HFFc6 (cell line): Measurements from ENCODE around the gene CCL3. TPM values are rescaled to one million over a fixed set of nuclear protein-coding genes. Genes with fewer than 3 reads are reported as not detected.
"Not testable (repeated sequence)": the region's sequence is repeated elsewhere in the genome, so short reads cannot be mapped to it uniquely, and the experiment has no call there.

Experiments
- DNase-seq: peaks from one replicate; pipeline ENCODE4 v3.0.0-alpha.2; 2018
- H3K27ac Mint-ChIP-seq: 2 replicates; pipeline ENCODE4 v1.8.0; 2020; ENCODE audit warnings: mild to moderate bottlenecking, mixed read lengths
- H3K27me3 Mint-ChIP-seq: 2 replicates; pipeline ENCODE4 v1.8.0; 2021; ENCODE audit warnings: mild to moderate bottlenecking, moderate library complexity, mixed read lengths; ENCODE audit not compliant: insufficient read depth
- H3K36me3 Mint-ChIP-seq: 2 replicates; pipeline ENCODE4 v1.8.0; 2021; ENCODE audit warnings: low read depth, mixed read lengths
- H3K4me1 Mint-ChIP-seq: 2 replicates; pipeline ENCODE4 v1.8.0; 2020; ENCODE audit warnings: low read depth, mixed read lengths
- H3K4me3 Mint-ChIP-seq: 2 replicates; pipeline ENCODE4 v1.8.0; 2020; ENCODE audit warnings: mild to moderate bottlenecking, moderate library complexity, mixed read lengths
- H3K9me3 Mint-ChIP-seq: 2 replicates; pipeline ENCODE4 v1.8.0; 2020; ENCODE audit warnings: mild to moderate bottlenecking, mixed read lengths
- total RNA-seq, 6 experiments: library from RNA; stranded (reverse); fragmentation: NEBNext Ultra II Directional; extraction: Animal tissue kit (Norgen Biotek cat#: 25700); gene quantifications; 2 replicates in 1 of 6; 3 replicates in 5 of 6; pipeline ENCODE4 v1.2.3, GENCODE V29; 2021
- TF ChIP-seq, protein P1 (sequence below): fragments of 200-600 bp; sonication (generic); IDR thresholded peaks from 2 replicates; pipeline ENCODE4 v1.5.0; 2021; ENCODE audit warnings: antibody characterized with exemption, mild to moderate bottlenecking

Gene CCL3
- total RNA-seq, 6 experiments from 2014 or later = not detected

DNA sequence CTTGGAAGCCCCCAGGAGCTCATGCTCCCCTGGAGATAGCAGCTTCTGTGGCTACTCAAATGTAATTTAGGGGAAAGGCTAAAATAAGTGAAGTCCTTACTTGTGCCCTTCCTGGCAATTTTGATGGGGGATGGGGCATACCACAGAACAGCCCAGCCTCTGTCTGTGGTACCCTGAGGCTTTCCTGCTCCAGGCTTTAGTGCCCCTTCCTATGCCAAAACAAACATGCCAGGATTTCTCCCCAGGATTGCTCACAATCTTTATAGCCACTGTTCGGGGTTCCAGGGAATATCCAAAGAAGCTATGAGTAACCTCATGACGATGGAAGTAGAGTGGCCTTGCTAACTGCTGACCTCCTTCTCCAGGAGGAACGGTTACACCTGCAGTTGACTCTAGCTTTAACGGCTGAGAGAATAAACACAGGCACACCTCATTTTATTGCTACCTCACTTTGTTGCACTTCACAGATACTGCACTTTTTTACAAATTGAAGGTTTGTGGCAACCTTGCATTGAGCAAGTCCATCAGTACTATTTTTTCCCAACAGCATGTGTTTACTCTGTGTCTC is 38.6 kb upstream of the CCL3 start:
- Mint-ChIP-seq H3K4me1 (no peaks in the 10 kb centered on the region), H3K27me3 (peaks cover 4% of the 10 kb centered on the region), H3K36me3 (0 out of 2 replicates have a peak, but pooled peaks cover 9% of the 10 kb centered on the region), H3K27ac (no peak overlapping the region), H3K4me3 (no peak overlapping the region), H3K9me3 (peaks cover 29% of the 10 kb centered on the region)
- TF ChIP-seq, protein P1, sequence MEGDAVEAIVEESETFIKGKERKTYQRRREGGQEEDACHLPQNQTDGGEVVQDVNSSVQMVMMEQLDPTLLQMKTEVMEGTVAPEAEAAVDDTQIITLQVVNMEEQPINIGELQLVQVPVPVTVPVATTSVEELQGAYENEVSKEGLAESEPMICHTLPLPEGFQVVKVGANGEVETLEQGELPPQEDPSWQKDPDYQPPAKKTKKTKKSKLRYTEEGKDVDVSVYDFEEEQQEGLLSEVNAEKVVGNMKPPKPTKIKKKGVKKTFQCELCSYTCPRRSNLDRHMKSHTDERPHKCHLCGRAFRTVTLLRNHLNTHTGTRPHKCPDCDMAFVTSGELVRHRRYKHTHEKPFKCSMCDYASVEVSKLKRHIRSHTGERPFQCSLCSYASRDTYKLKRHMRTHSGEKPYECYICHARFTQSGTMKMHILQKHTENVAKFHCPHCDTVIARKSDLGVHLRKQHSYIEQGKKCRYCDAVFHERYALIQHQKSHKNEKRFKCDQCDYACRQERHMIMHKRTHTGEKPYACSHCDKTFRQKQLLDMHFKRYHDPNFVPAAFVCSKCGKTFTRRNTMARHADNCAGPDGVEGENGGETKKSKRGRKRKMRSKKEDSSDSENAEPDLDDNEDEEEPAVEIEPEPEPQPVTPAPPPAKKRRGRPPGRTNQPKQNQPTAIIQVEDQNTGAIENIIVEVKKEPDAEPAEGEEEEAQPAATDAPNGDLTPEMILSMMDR = no peak
- DNase-seq = no peak

- no peak overlapping the region for H3K4me3 Mint-ChIP-seq
- H3K27ac Mint-ChIP-seq = no peak overlapping the region
- TF ChIP-seq, protein P1 = no peak
- DNase-seq = no peak
- H3K4me1 Mint-ChIP-seq = no peaks in the 10 kb centered on the region
- peaks cover 4% of the 10 kb centered on the region for H3K27me3 Mint-ChIP-seq
- H3K36me3 Mint-ChIP-seq = 0 out of 2 replicates have a peak, but pooled peaks cover 9% of the 10 kb centered on the region
- peaks cover 29% of the 10 kb centered on the region for H3K9me3 Mint-ChIP-seq
These were observed 38.0 kb upstream of the CCL3 start for GRCh38 chr17:36127911-36128310.

DNA sequence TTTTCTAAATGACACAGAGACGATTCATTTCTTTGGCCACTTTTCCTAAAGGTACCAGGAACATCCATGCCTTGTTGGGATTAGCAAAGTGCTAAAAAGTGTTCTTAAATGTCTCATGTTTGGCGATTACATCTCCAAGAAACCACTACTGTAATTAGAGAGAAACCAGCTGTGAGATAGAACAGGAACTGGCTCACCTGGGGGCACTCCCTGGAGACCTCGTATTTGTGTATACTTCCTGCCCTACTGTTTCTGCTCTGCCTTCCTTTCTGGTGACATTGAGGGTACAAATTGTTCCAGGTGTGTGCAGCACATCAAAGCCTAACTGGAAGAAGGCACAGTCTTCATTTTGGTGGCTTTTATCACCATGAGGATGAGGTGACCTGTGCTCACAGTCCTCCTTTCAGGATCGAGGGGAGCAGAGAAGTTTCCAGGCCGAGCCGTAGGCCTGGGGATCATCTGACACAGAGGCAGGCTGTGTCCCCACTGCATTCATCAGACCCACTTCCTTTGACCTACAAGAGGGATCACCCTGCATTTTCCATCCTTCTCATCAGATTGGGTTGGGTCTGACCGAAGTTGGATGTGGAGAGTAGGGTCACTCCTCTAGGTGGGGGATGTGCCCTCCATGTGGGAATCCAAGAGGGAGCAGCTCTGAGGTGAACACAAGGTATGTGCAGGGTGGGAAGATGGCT is 37.4 kb upstream of the CCL3 start:
- no peak overlapping the region for H3K27ac Mint-ChIP-seq

DNA sequence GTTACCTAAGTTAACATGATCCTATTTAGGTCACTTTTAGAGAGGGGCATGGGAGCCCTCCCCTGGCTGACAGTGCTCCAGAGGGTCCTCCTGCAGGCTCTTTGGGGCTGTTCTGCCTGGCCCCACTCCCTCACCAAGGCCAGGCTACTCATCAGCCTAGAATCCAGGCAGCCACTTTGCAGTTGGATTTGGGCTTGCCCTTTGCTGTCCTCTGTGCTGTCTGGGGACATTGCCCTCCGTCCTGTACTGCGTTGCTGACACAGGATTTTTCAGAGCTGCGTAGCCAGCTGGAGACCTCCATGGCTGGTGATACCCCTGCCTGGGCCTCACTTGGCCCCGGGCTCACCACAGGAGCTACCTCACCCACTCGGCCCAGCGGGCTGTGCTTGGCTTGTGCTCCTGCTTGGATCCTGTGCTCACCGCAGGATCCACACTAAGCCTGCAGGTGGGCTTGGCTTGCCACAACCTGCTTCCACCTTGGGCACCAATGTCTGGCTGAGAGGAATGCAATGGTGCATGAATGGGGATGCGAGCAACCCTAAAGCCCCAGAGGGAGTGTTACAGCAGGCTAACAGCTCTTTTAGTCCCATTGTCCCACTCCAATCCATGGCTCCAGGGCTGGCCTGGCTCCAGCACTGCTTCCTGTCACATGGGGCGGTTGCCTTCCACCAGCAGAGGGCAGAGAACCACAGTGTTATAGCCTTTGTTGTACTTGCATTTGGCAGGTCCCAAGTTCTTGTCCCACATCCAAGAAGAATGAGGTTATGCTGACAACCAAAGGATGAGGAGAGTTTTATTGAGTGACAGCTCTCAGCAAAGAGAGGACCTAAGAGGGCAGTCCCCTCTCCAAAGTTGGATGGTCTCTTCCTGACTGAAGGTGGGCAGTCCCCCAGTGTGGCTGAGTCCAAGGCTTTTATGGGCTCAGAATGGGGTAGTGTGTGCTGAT is 35.2 kb upstream of the CCL3 start:
- TF ChIP-seq, protein P1 = no peak
- H3K9me3 Mint-ChIP-seq = peaks cover 39% of the 10 kb centered on the region
- H3K36me3 Mint-ChIP-seq = 0 out of 2 replicates have a peak, but pooled peaks cover 9% of the 10 kb centered on the region
- no peaks in the 10 kb centered on the region for H3K4me1 Mint-ChIP-seq
- H3K4me3 Mint-ChIP-seq = no peak overlapping the region
- peaks cover 4% of the 10 kb centered on the region for H3K27me3 Mint-ChIP-seq
- no peak for DNase-seq
- no peak overlapping the region for H3K27ac Mint-ChIP-seq

More for the DNA sequence above, 37.4 kb upstream of the CCL3 start:
- no peak for DNase-seq
- TF ChIP-seq, protein P1 = no peak
- H3K27me3 Mint-ChIP-seq = peaks cover 4% of the 10 kb centered on the region
- no peaks in the 10 kb centered on the region for H3K4me1 Mint-ChIP-seq
- 0 out of 2 replicates have a peak, but pooled peaks cover 9% of the 10 kb centered on the region for H3K36me3 Mint-ChIP-seq
- peaks cover 29% of the 10 kb centered on the region for H3K9me3 Mint-ChIP-seq
- no peak overlapping the region for H3K4me3 Mint-ChIP-seq

GRCh38 chr17:36123431-36123830 is 33.5 kb upstream of the CCL3 start:
- Mint-ChIP-seq H3K4me3 (no peak overlapping the region), H3K27me3 (peaks cover 4% of the 10 kb centered on the region), H3K36me3 (0 out of 2 replicates have a peak, but pooled peaks cover 9% of the 10 kb centered on the region), H3K27ac (no peak overlapping the region), H3K4me1 (no peaks in the 10 kb centered on the region), H3K9me3 (peaks cover 45% of the 10 kb centered on the region)
- DNase-seq = no peak
- TF ChIP-seq, protein P1 = no peak

DNA sequence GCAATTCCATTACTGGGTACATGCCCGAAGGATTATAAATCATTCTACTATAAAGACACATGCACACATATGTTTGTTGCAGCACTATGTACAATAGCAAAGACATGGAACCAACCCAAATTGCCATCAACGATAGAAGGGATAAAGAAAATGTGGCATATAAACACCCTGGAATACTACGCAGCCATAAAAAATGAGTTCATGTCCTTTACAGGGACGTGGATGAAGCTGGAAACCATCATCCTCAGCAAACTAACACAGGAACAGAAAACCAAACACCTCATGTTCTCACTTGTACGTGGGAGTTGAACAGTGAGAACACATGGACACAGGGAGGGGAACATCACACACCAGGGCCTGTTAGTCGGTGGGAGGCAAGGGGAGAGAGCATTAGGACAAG is 31.2 kb upstream of the CCL3 start:
- H3K27ac Mint-ChIP-seq, DNase-seq, H3K27me3 Mint-ChIP-seq, H3K4me3 Mint-ChIP-seq, H3K4me1 Mint-ChIP-seq: not testable (repeated sequence)
- peaks cover 24% of the 10 kb centered on the region for H3K9me3 Mint-ChIP-seq
- H3K36me3 Mint-ChIP-seq = peaks cover 12% of the 10 kb centered on the region; the same call in 1 of the 2 replicates
